NCI-H2227 (cell line): ENCODE data around the gene CCNA1.

Experiments
- DNase-seq: peaks from one replicate; lab custom pipeline; 2025; ENCODE audit not compliant: unreplicated experiment; lab: John Stamatoyannopoulos, UW

Gene CCNA1

GRCh38 chr13:36453516-36453915, 21.2 kb downstream of the CCNA1 start:
- DNase-seq: peak; percentile 1

- no peak for DNase-seq
Measured at GRCh38 chr13:36454121-36454520, 21.8 kb downstream of the CCNA1 start.

GRCh38 chr13:36454987-36455386, 22.7 kb downstream of the CCNA1 start:
- DNase-seq: peak; percentile 33

- no peak for DNase-seq
Measured at GRCh38 chr13:36456577-36456976, 24.3 kb downstream of the CCNA1 start.

GRCh38 chr13:36461506-36461905, 29.2 kb downstream of the CCNA1 start:
- DNase-seq: no peak

GRCh38 chr13:36475468-36475867, 43.2 kb downstream of the CCNA1 start:
- DNase-seq: no peak

GRCh38 chr13:36476661-36477060, 44.4 kb downstream of the CCNA1 start:
- DNase-seq: no peak

GRCh38 chr13:36480726-36481427, 48.6 kb downstream of the CCNA1 start:
- no peak for DNase-seq

- no peak for DNase-seq
Measured at GRCh38 chr13:36490055-36490454, 57.8 kb downstream of the CCNA1 start.
